Loucy (cell line): ENCODE data around the gene MIPEP.

Experiments
- CTCF ChIP-seq: fragments of 200-600 bp; sonication (generic); conservative IDR thresholded peaks from 2 replicates; pipeline ENCODE4 v1.5.1; 2014; ENCODE audit warnings: mild to moderate bottlenecking, antibody characterized with exemption, low read length
- EZH2phosphoT487 ChIP-seq: fragments of 200-600 bp; IDR thresholded peaks from 2 replicates; pipeline ENCODE4 v1.6.1; 2018; ENCODE audit warnings: antibody characterized with exemption, mild to moderate bottlenecking, moderate library complexity, borderline replicate concordance

- no peak for TF ChIP-seq CTCF
- TF ChIP-seq EZH2phosphoT487 = no peak
These were observed 200.9 kb downstream of the MIPEP start for GRCh38 chr13:23688336-23688735.
